Measurements from ENCODE around the gene WSCD1.

Gene WSCD1

GRCh38 chr17:6075845-6076244 lies 5.7 kb downstream of the WSCD1 start:
- no peak overlapping the region for H3K4me3 ChIP-seq (ENCODE audit: low read depth, low read length)
- TF ChIP-seq CTCF (IDR thresholded peaks at IDR 0.05; ENCODE audit: borderline replicate concordance, insufficient read depth, low read depth, low read length), result no peak

- no peak for TF ChIP-seq CTCF (IDR thresholded peaks at IDR 0.05; ENCODE audit: borderline replicate concordance, insufficient read depth, low read depth, low read length)
- H3K4me3 ChIP-seq (ENCODE audit: low read depth, low read length), result no peak overlapping the region
Measured at GRCh38 chr17:6077752-6078151, 7.6 kb downstream of the WSCD1 start.

- TF ChIP-seq CTCF (IDR thresholded peaks at IDR 0.05; ENCODE audit: borderline replicate concordance, insufficient read depth, low read depth, low read length), result no peak
Measured at GRCh38 chr17:6078458-6078871, 8.3 kb downstream of the WSCD1 start.

GRCh38 chr17:6079155-6079888 lies 9.1 kb downstream of the WSCD1 start:
- H3K4me3 ChIP-seq (ENCODE audit: low read depth, low read length), result no peak overlapping the region

More at GRCh38 chr17:6078458-6078871, 8.3 kb downstream of the WSCD1 start:
- H3K4me3 ChIP-seq (ENCODE audit: low read depth, low read length), result no peak overlapping the region

GRCh38 chr17:6079960-6080359 lies 9.8 kb downstream of the WSCD1 start:
- H3K4me3 ChIP-seq (ENCODE audit: low read depth, low read length), result no peak overlapping the region
- TF ChIP-seq CTCF (IDR thresholded peaks at IDR 0.05; ENCODE audit: borderline replicate concordance, insufficient read depth, low read depth, low read length), result no peak

More at GRCh38 chr17:6079155-6079888, 9.1 kb downstream of the WSCD1 start:
- TF ChIP-seq CTCF (IDR thresholded peaks at IDR 0.05; ENCODE audit: borderline replicate concordance, insufficient read depth, low read depth, low read length), result no peak

- no peak overlapping the region for H3K4me3 ChIP-seq (ENCODE audit: low read depth, low read length)
- no peak for TF ChIP-seq CTCF (IDR thresholded peaks at IDR 0.05; ENCODE audit: borderline replicate concordance, insufficient read depth, low read depth, low read length)
Measured at GRCh38 chr17:6080711-6081430, 10.7 kb downstream of the WSCD1 start.

- TF ChIP-seq CTCF (IDR thresholded peaks at IDR 0.05; ENCODE audit: borderline replicate concordance, insufficient read depth, low read depth, low read length), result no peak
- H3K4me3 ChIP-seq (ENCODE audit: low read depth, low read length), result no peak overlapping the region
Measured at GRCh38 chr17:6082335-6082734, 12.2 kb downstream of the WSCD1 start.
